ENCODE results near the gene FKBP6. TPM values are rescaled to one million over a fixed set of nuclear protein-coding genes. Genes with fewer than 3 reads are reported as not detected.
A peak's percentile ranks its signal among the peaks of the same experiment; 100 is the strongest.

Gene FKBP6
- total and polyA plus RNA-seq, 2 of the 13 experiments (the other 11 are each of a cell fraction or from before 2014, with no cell fraction given): 0.07 to 0.20 TPM

GRCh38 chr7:73343671-73344380 lies 15.9 kb downstream of the FKBP6 start (continued):
- peak; percentile 17; the same call in 1 of the 2 replicates for TF ChIP-seq THRA (CRISPR knock-in tag; IDR thresholded peaks at IDR 0.05; ENCODE audit: borderline replicate concordance)
- no peak for TF ChIP-seq MAFK (conservative IDR thresholded peaks at IDR 0.05 in 1 of 2, IDR thresholded peaks at IDR 0.05 in 1 of 2; ENCODE audit: low read length in 2 of 2)
- TF ChIP-seq ZFP41 (CRISPR knock-in tag; IDR thresholded peaks at IDR 0.05; ENCODE audit: borderline replicate concordance): no peak

- peak; percentile 58 for DNase-seq (ENCODE audit: low spot score)
- in situ Hi-C loops (cut with HindIII; ENCODE audit: extremely low pct_ligation_motif_present, low pct_unique_long_range_greater_than_20kb) (no loop called here), intact Hi-C loops (cut with micrococcal nuclease; ENCODE audit: unreplicated experiment) (no loop called here)
- H3K36me3 ChIP-seq (replicated peaks in 1 of 2; ENCODE audit: control insufficient read depth in 1 of 2, insufficient read depth in 2 of 2, low read length in 2 of 2): no peaks in the 10 kb centered on the region
- ATAC-seq: peak; percentile 68
- H3K79me2 ChIP-seq (ENCODE audit: insufficient read depth, low read length): no peaks in the 10 kb centered on the region
- H3K4me1 ChIP-seq (ENCODE audit: insufficient read depth, low read length): peaks cover 76% of the 10 kb centered on the region
- 3% methylated on average over 4 of the region's 4 CpGs for WGBS (ENCODE audit: low lambda C conversion rate)
- no peak overlapping the region for H2AFZ ChIP-seq (ENCODE audit: low read length)
- H3K9me3 ChIP-seq (ENCODE audit: low read length): no peaks in the 10 kb centered on the region
- H4K20me1 ChIP-seq (ENCODE audit: insufficient read depth, low read length): no peaks in the 10 kb centered on the region
- FAIRE-seq: peak; percentile 91
- peak overlapping the region; percentile 65 for H3K27ac ChIP-seq (ENCODE audit: extremely low read length, insufficient read depth, low read length)
- peak overlapping the region; percentile 40 for H3K9ac ChIP-seq (ENCODE audit: insufficient read depth, low read depth, low read length)
- CTCF ChIA-PET (ENCODE audit: low intra/inter-chr PET ratio, low total read pairs): no interaction called here
- H3K4me2 ChIP-seq (ENCODE audit: low read depth, low read length): peak overlapping the region; percentile 55
- 0 out of 5 replicates have a peak, but pooled peaks cover 2 to 5% of the 10 kb centered on the region in 2 experiments for H3K27me3 ChIP-seq (ENCODE audit: control insufficient read depth in 1 of 2, insufficient read depth in 2 of 2, low read length in 2 of 2)
- H3K4me3 ChIP-seq (replicated peaks in 1 of 3; ENCODE audit: insufficient read depth in 1 of 3, low read depth in 2 of 3, low read length in 3 of 3): peak overlapping the region in 2 of 3 experiments; percentile 29 to 32; a peak in 3 of 6 replicates
- BruUV-seq (replicated peaks): no TSS peak
- POLR2A ChIA-PET: interaction anchor here (1.0 to 3.5 kb wide), 5 partner anchors 9 to 79 kb away, joined by 3 to 28 read pairs (median 7); no protein-coding TSS in a partner anchor
- TF ChIP-seq PCBP1 (IDR thresholded peaks at IDR 0.05; ENCODE audit: borderline replicate concordance, low read depth, low read length) (no peak), TARDBP (CRISPR knock-in tag; IDR thresholded peaks at IDR 0.05) (peak; percentile 35; the same call in 1 of the 2 replicates), ZBTB44 (CRISPR knock-in tag; IDR thresholded peaks at IDR 0.05) (no peak), IKZF1 (IDR thresholded peaks at IDR 0.05) (no peak), SRSF4 (IDR thresholded peaks at IDR 0.05; ENCODE audit: low read depth, low read length, poor library complexity, severe bottlenecking) (no peak), ARID4A (CRISPR knock-in tag; IDR thresholded peaks at IDR 0.05; ENCODE audit: borderline replicate concordance) (peak; percentile 16; the same call in 1 of the 2 replicates), RELA (CRISPR knock-in tag; IDR thresholded peaks at IDR 0.05) (no peak)
Measured at GRCh38 chr7:73345538-73345937, 17.6 kb downstream of the FKBP6 start.

Data from HepG2 (cell line).